Measurements from ENCODE around the gene WNT9B.

DNA sequence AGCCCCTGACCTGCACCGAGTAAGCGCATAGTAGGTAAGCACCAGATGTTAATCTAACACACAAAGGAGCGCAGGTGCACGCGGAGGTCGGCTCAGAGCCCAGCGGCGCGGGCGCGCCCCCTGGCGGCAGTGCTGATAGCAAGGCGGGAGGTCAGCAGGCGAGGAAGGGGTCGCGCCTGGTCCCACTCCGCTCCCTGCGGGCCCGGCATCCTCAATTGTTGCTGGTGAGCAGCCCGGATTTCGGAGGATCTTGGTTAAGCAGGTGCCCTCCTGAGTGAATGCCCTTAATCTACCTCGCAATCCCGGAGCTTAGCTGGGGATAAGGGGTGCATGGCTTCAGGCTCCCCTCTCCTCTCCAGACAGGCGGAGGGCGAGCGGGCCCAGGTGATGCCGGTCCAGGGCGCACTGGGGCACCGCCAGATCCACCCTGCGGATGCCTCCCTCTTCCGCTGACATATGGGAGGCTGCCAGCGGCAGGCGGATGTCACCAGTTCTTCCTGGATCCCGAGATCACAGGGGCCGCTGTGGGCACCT, 28.9 kb upstream of the WNT9B start:
- TF ChIP-seq POLR2A (IDR thresholded peaks at IDR 0.05; ENCODE audit: low read length) (no peak), GATA1 (IDR thresholded peaks at IDR 0.05; ENCODE audit: low read depth, low read length) (no peak)
